Activated naive CD4-positive, alpha-beta T cell treated with anti-CD3 and anti-CD28 coated beads for 36 hours (primary cell): Measurements from ENCODE around the gene CLOCK. TPM values are rescaled to one million over a fixed set of nuclear protein-coding genes. Genes with fewer than 3 reads are reported as not detected.
A peak's percentile ranks its signal among the peaks of the same experiment; 100 is the strongest.
"Not testable (repeated sequence)": the region's sequence is repeated elsewhere in the genome, so short reads cannot be mapped to it uniquely, and the experiment has no call there.

Source experiments
- CTCF ChIA-PET: fragments of 350-600 bp; sonication (Branson Sonifier 250); formaldehyde crosslinking; loops from one replicate; lab custom pipeline; 2021; ENCODE audit warnings: antibody characterized with exemption; lab: Charles Lee
- DNase-seq: peaks from one replicate; pipeline ENCODE4 v3.0.0-alpha.2; 2020
- H3K27ac Mint-ChIP-seq: one replicate; pipeline ENCODE4 v1.8.0; 2021; ENCODE audit warnings: mild to moderate bottlenecking, mixed read lengths
- H3K27me3 Mint-ChIP-seq: one replicate; pipeline ENCODE4 v1.8.0; 2021; ENCODE audit warnings: low read depth, mixed read lengths
- H3K36me3 Mint-ChIP-seq: one replicate; pipeline ENCODE4 v1.8.0; 2021; ENCODE audit warnings: low read depth, mixed read lengths
- H3K4me1 Mint-ChIP-seq: one replicate; pipeline ENCODE4 v1.8.0; 2021; ENCODE audit warnings: low read depth, mixed read lengths
- H3K4me3 Mint-ChIP-seq: one replicate; pipeline ENCODE4 v1.8.0; 2021; ENCODE audit warnings: mild to moderate bottlenecking, moderate library complexity, mixed read lengths
- H3K9me3 Mint-ChIP-seq: one replicate; pipeline ENCODE4 v1.8.0; 2021; ENCODE audit warnings: mixed read lengths
- intact Hi-C: fragments of 100-400 bp; cut with micrococcal nuclease; formaldehyde crosslinking; loops from one replicate; pipeline ENCODE4 v1.15.1; 2023
- total RNA-seq, 2 experiments: library from RNA; stranded (reverse); gene quantifications; one replicate each; pipeline ENCODE4 v1.2.3, GENCODE V29; 2021

Gene CLOCK
- total RNA-seq, 2 experiments from 2014 or later, result 8.1 to 8.5 TPM

DNA sequence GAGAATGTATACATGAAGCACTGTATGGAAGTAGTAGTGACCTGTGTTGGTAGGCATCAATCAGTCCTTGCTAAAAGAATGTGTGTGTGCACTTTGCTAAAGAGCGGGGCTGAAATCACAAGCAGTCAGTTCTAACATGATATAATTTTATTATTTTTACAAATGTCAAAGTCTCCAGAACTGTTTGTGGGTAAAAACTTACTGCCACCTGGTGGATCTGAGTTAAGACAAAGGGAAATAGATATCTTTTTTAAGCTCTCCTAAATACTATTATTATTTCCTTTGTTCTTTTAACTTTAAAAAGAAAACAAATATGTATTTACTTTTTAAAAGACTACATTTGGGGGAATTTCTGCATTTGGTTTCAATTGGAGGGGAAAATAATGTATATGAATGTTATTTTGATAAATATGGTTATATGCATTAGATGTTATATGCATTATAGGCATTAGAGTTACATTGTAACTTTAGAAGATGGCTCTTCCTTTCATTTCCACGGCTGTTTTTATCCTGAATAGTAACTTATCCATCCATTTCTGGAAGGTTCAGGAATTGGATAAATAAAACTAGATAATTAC is 7.8 kb upstream of the CLOCK start:
- Mint-ChIP-seq H3K4me1 (peaks cover 12% of the 10 kb centered on the region), H3K27me3 (peaks cover 12% of the 10 kb centered on the region), H3K9me3 (peaks cover 4% of the 10 kb centered on the region), H3K27ac (no peak overlapping the region), H3K4me3 (no peak overlapping the region), H3K36me3 (no peaks in the 10 kb centered on the region)
- CTCF ChIA-PET, result interaction anchor here (0.6 to 1.0 kb wide), 5 partner anchors 106 to 301 kb away, joined by 3 to 8 read pairs (median 4); no protein-coding TSS in a partner anchor
- no peak for DNase-seq
- intact Hi-C loops, result loop anchor here (1.0 to 2.0 kb wide), 4 partner anchors 208 to 583 kb away; partner anchors contain the start of gene SRD5A3

DNA sequence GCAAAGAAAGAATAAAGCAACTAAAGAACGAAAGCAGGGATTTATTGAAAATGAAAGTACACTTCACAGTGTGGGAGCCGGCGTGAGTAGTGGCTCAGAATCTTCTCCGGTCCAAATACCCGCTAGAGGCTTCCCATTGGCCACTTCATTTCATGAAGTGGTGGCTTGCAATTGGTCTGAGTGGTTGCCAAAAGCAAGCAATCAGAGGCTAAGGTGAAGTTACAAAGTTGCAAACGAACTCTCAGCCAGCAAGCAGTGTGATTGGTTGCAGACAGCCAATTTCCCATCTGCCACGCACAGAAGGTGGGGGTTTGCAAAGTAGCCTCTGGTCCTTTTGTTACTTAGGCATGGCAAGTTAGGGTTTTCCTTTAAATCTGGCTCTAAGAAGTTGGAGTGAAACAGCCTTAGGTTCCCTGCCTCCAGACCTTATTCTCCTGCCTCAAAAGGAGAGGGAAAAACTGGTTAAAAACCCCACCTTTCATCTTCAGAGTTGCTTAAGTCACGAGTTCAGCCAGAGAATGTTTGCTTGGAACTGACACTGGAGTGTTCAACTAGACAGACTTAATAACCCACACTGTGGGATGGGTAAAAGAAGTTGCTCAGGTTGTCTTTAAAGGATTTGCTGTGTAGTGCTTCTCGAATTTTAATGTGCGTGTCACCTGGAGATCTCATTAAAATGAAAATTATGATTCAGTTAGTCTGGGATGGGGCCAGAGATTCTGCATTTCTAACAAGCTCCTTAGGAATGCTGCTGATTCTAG is 6.9 kb upstream of the CLOCK start:
- intact Hi-C loops, result loop anchor here (1.0 to 2.0 kb wide), 4 partner anchors 207 to 582 kb away; partner anchors contain the start of gene SRD5A3
- Mint-ChIP-seq H3K4me3 (no peak overlapping the region), H3K36me3 (no peaks in the 10 kb centered on the region), H3K4me1 (peaks cover 18% of the 10 kb centered on the region), H3K9me3 (peaks cover 4% of the 10 kb centered on the region), H3K27ac (no peak overlapping the region), H3K27me3 (peaks cover 10% of the 10 kb centered on the region)
- CTCF ChIA-PET, result interaction anchor here (0.7 kb wide), 1 partner anchor 133 kb away, joined by 3 read pairs; no protein-coding TSS in a partner anchor
- no peak for DNase-seq

DNA sequence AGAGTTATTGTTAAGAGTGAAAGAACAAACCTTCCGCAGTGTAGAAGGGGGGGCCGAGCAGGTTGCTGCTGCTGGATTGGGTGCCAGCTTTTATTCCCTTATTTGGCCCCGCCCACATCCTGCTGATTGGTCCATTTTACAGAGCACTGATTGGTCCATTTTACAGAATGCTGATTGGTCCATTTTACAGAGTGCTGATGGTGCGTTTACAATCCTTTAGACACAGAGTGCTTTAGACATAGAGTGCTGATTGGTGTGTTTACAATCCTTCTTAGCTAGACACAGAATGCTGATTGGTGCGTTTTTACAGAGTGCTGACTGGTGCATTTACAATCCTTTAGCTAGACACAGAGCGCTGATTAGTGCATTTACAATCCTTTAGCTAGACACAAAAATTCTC is 5.3 kb upstream of the CLOCK start:
- peaks cover 27% of the 10 kb centered on the region for H3K4me1 Mint-ChIP-seq
- H3K27ac Mint-ChIP-seq, DNase-seq, H3K4me3 Mint-ChIP-seq, H3K36me3 Mint-ChIP-seq, CTCF ChIA-PET, H3K27me3 Mint-ChIP-seq, intact Hi-C loops, H3K9me3 Mint-ChIP-seq: not testable (repeated sequence)

DNA sequence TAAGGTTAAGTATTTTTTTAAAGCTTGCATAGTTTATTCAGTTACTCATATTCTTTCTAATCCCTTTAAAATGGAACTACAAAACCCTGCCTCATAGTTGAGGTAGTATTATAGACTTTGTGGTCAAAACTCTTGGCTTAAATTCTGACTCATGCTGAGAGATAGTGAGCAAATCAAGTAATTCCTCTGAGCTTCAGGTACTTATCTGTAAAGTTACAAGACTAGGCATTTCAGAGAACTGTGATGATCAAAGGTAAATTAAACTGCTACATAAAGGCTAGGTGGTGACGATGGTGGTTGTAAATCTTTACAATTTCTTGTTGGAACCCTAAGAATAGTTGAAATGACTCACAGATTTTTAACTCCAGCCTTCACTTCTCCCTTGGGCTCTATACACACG is 3.2 kb upstream of the CLOCK start:
- no peaks in the 10 kb centered on the region for H3K27me3 Mint-ChIP-seq
- DNase-seq, result no peak
- peak overlapping the region; percentile 11 for H3K27ac Mint-ChIP-seq
- H3K4me1 Mint-ChIP-seq, result peaks cover 30% of the 10 kb centered on the region
- intact Hi-C loops, result loop anchor here (1.0 to 5.0 kb wide), 5 partner anchors 87 to 1427 kb away; partner anchors contain the start of genes NMU, NOA1 and POLR2B
- CTCF ChIA-PET, result no interaction called here
- no peak overlapping the region for H3K4me3 Mint-ChIP-seq
- no peaks in the 10 kb centered on the region for H3K9me3 Mint-ChIP-seq
- no peaks in the 10 kb centered on the region for H3K36me3 Mint-ChIP-seq

DNA sequence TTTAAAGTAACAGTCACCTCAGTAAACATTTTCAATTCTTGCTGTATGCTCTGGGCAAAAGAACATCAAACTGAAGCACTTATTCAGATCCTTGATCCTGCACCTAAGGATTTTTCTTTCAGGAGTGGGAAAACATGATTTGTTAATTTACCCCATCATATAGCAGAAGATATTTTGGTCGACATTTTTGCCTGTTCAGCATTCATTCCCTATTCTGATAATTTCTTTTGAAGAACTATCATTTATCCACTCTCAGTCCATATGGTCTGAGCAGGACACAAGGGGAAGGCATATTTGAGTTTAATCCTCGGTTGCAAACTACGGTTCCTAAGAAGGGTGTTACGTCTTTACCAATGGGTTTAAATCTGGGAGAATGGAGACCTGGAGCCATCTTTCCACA is 1.2 kb upstream of the CLOCK start:
- Mint-ChIP-seq H3K4me1 (peaks cover 45% of the 10 kb centered on the region), H3K27me3 (no peaks in the 10 kb centered on the region), H3K27ac (peak overlapping the region; percentile 89), H3K4me3 (peak overlapping the region; percentile 84), H3K36me3 (no peaks in the 10 kb centered on the region), H3K9me3 (no peaks in the 10 kb centered on the region)
- intact Hi-C loops, result loop anchor here (2.0 to 5.0 kb wide), 7 partner anchors 89 to 1429 kb away; partner anchors contain the start of genes EXOC1, NMU, NOA1 and POLR2B
- no peak for DNase-seq
- CTCF ChIA-PET, result no interaction called here

DNA sequence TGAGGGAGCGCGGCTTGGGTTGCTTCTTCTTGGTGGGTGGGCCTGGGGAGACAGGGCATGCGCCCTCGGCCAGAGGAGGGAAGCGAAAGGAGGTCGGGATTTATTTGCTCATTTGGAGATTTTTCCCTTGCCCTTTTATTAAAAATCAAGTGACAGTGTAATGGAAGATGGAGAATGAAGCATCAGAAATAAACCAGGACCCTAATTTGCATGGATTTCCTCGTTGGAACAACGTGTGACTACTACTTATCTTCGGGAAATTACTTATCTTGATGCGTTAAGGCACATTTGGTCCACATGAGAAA is 709 bp upstream of the CLOCK start:
- Mint-ChIP-seq H3K36me3 (no peaks in the 10 kb centered on the region), H3K9me3 (no peaks in the 10 kb centered on the region), H3K4me1 (peaks cover 48% of the 10 kb centered on the region), H3K27ac (peak overlapping the region; percentile 89), H3K4me3 (peak overlapping the region; percentile 84), H3K27me3 (no peaks in the 10 kb centered on the region)
- intact Hi-C loops, result loop anchor here (2.0 to 5.0 kb wide), 7 partner anchors 90 to 1430 kb away; partner anchors contain the start of genes EXOC1, NMU, NOA1 and POLR2B
- no peak for DNase-seq
- CTCF ChIA-PET, result interaction anchor here (0.6 kb wide), 1 partner anchor 939 kb away, joined by 6 read pairs; no protein-coding TSS in a partner anchor

DNA sequence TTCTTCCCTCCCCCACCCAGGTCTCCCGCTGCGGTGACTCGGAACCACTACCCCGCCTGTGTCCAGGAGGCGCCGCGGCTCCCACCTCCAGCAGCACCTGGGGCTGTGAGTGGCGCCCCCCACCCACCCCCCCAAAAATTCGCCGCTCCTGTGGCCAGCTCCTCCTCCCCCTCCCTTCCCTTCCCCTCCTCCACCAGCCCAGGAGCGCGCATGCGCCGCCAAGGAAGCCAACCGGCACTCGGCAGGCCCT is 278 bp downstream of the CLOCK start:
- H3K4me1 Mint-ChIP-seq, result peaks cover 50% of the 10 kb centered on the region
- CTCF ChIA-PET, result interaction anchor here (1.0 to 2.0 kb wide), 3 partner anchors 201 to 321 kb away, joined by 3 to 11 read pairs (median 4); partner anchors contain the start of genes EXOC1 and SRD5A3
- intact Hi-C loops, result loop anchor here (1.0 to 5.0 kb wide), 9 partner anchors 91 to 1431 kb away; partner anchors contain the start of genes CEP135, EXOC1, NMU and NOA1
- no peak overlapping the region for H3K27ac Mint-ChIP-seq
- peak overlapping the region; percentile 84 for H3K4me3 Mint-ChIP-seq
- no peaks in the 10 kb centered on the region for H3K9me3 Mint-ChIP-seq
- no peaks in the 10 kb centered on the region for H3K27me3 Mint-ChIP-seq
- H3K36me3 Mint-ChIP-seq, result no peaks in the 10 kb centered on the region
- DNase-seq, result no peak

DNA sequence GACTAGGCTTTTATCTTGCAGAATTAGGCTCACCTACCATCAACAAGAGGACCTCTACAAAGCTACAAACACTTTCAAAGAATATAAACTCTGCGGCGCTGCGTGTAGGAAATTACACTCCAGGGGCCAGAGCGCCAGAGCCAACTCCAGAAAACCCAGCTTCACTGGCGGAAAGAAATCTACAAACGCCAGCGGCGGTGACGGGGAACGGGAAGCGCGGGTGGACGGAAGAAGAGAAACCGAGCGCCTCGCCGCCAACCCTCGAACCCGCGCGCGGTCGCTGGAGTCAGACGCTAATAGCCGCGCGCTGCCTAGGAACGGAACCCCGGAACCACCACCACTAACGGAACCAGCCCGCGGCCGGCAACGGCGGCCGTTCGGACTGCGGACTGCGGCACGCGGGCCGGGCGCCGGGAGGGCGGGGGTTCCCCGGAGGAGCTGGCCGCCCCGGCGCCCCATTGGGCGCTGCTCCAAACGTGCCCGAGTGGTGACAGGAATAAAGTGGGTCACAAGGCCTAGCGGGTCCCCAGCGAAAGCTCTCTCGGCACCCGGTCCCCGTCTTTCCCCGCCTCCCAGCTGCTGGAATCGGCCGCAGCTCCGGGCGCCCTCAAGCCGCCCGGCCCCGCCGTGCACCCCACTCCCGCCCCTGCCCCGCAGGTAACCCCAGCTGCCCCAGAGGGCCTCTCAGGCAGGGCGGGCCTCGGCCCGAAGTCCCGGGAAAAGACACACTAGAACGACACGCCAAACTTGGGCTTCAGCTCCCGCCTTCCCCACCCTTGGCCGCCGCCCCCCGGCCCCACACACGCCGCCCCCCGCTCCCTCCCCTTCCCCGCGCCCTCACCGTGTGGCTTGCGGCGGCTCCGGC is 836 bp downstream of the CLOCK start:
- H3K27me3 Mint-ChIP-seq, result no peaks in the 10 kb centered on the region
- peaks cover 52% of the 10 kb centered on the region for H3K4me1 Mint-ChIP-seq
- H3K9me3 Mint-ChIP-seq, result no peaks in the 10 kb centered on the region
- no peaks in the 10 kb centered on the region for H3K36me3 Mint-ChIP-seq
- peak; percentile 61 for DNase-seq
- CTCF ChIA-PET, result interaction anchor here (0.8 to 2.0 kb wide), 4 partner anchors 200 to 1617 kb away, joined by 3 to 11 read pairs (median 4); partner anchors contain the start of genes EXOC1 and SRD5A3
- H3K27ac Mint-ChIP-seq, result peak overlapping the region; percentile 83
- peak overlapping the region; percentile 84 for H3K4me3 Mint-ChIP-seq
- intact Hi-C loops, result loop anchor here (1.0 to 5.0 kb wide), 9 partner anchors 91 to 1431 kb away; partner anchors contain the start of genes CEP135, EXOC1, NMU and NOA1

DNA sequence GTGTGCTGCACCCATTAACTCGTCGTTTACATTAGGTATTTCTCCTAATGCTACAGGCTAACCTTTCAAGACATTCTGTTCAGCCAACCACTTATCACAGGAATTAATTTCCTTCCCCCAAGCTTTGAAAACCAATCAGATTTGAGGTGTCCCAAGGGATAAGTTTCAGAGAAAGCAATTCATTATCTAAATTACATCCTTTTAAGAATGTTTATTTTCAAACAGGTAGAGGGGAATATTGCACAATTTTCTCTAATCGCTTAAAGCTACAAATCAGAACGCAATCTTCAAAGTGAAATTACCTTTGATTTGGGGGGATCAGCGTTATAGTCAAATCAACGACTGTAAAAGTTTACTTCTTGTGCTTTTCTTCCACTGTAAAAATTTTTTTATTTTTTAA is 1.6 kb downstream of the CLOCK start:
- Mint-ChIP-seq H3K27me3 (no peaks in the 10 kb centered on the region), H3K27ac (no peak overlapping the region), H3K9me3 (no peaks in the 10 kb centered on the region), H3K4me1 (peaks cover 51% of the 10 kb centered on the region), H3K4me3 (peak overlapping the region; percentile 84), H3K36me3 (peaks cover 3% of the 10 kb centered on the region)
- intact Hi-C loops, result loop anchor here (5.0 kb wide), 3 partner anchors 92 to 1432 kb away; partner anchors contain the start of genes NMU, NOA1 and POLR2B
- no peak for DNase-seq
- CTCF ChIA-PET, result interaction anchor here (0.5 to 2.0 kb wide), 4 partner anchors 92 to 1618 kb away, joined by 3 to 11 read pairs (median 4); partner anchors contain the start of gene SRD5A3

DNA sequence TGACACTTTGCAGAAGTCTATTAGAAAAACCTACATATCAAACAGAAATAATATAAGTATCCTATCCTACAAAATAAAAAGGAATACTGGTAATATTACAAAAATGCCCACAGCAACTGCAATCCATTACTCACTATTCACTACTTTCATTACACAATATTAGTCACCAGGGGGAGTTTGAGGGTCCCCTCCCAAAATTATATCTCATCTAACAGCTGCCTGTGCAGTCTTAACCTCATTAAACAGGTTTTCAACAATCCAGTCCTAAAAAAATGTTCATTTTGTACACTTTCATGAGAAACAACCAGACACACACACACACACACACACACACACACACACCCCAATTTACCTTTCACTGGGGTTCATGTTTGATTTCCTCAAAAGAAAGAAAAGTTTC is 2.9 kb downstream of the CLOCK start:
- Mint-ChIP-seq H3K4me1 (peaks cover 48% of the 10 kb centered on the region), H3K27me3 (no peaks in the 10 kb centered on the region), H3K27ac (no peak overlapping the region), H3K9me3 (no peaks in the 10 kb centered on the region), H3K4me3 (no peak overlapping the region), H3K36me3 (peaks cover 3% of the 10 kb centered on the region)
- DNase-seq, result no peak
- intact Hi-C loops, result no loop called here
- CTCF ChIA-PET, result no interaction called here

DNA sequence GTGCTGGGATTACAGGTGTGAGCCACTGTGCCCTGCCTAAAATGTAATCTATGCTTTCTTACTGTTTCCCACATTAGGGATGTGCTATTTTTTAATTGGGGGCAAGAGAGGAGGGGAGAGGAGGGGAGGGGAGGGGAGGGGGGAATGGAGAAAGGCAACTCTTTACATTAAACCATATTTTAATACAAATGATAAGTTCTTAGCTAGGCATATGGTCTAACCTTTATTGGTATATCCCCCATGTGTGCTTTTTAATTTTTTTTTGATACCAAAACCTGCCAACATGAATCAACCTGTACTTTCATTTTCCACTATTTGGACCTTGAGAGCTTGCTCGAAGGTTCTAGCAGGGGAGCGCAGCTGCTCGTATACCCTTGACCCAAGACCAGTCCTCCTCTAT is 6.4 kb downstream of the CLOCK start:
- no peak overlapping the region for H3K4me3 Mint-ChIP-seq
- no peak for DNase-seq
- H3K27ac Mint-ChIP-seq, result no peak overlapping the region
- H3K27me3 Mint-ChIP-seq, result no peaks in the 10 kb centered on the region
- H3K4me1 Mint-ChIP-seq, result peaks cover 53% of the 10 kb centered on the region
- no peaks in the 10 kb centered on the region for H3K9me3 Mint-ChIP-seq
- intact Hi-C loops, result no loop called here
- CTCF ChIA-PET, result no interaction called here
- H3K36me3 Mint-ChIP-seq, result peaks cover 5% of the 10 kb centered on the region
